ENCODE measurements around the gene PRAMEF8. TPM values are rescaled to one million over a fixed set of nuclear protein-coding genes. Genes with fewer than 3 reads are reported as not detected.

PRAMEF8 gene
- total RNA-seq: not detected in 2 replicates

DNA sequence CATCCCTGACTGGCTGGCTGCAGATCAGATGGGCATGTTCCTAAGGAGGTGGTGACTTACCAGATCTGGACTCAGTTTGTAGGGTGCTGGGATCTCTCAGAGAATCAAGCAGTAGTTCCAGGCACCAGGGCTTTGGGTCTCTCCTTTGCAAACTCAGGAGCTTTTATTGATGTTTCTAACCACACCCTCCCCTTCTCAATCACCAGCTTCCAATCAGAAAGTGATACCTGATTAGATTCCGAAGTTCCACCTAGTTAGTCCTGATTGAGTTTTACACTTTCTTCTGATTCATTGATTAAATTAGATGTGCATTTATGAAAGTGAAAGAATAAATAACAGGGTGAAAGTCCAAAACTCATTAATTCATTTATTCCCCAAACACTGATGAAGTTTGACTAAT lies at the start of gene PRAMEF8:
Gene PRAMEF8, minus strand, starts transcription at position 101 of the 400 bp plus-strand sequence. CDS start 1,046 bp downstream, outside the sequence.

DNA sequence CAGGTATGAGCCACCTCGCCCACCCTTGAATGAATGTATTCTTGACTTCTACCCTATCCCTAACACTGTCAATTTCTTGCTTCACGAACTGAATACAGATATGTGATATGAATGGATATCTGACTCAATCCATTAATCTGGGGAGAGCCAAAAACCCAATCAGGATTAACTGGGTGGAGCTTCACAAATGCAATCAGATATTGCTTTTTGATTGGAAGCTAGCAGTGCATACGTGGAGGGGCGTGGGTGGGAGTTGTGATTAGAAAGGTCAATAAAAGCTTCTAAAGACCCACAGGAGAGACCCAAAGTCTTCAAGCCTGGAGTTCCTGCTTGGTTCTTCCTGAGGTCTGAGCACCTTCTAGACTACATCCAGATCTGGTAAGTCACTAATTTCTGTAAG lies 30.3 kb upstream of the PRAMEF8 start, which contains the start of gene PRAMEF15:
Gene PRAMEF15, plus strand, starts transcription at position 301 of the 400 bp plus-strand sequence. CDS start 2,827 bp downstream, outside the sequence.

DNA sequence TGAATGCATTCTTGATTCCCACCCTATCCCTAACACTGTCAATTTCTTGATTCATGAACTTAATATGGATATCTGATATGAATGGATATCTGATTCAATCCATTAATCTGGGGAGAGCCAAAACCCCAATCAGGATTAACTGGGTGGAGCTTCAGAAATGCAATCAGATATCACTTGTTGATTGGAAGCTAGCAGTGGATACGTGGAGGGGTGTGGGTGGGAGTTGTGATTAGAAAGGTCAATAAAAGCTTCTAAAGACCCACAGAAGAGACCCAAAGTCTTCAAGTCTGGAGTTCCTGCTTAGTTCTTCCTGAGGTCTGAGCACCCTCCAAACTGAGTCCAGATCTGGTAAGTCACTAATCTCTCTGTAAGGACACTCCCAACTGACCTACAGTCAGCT lies 18.3 kb upstream of the PRAMEF8 start, which contains the start of gene PRAMEF33:
Gene PRAMEF33, plus strand, starts transcription at position 301 of the 400 bp plus-strand sequence. CDS start 2,416 bp downstream, outside the sequence.

DNA sequence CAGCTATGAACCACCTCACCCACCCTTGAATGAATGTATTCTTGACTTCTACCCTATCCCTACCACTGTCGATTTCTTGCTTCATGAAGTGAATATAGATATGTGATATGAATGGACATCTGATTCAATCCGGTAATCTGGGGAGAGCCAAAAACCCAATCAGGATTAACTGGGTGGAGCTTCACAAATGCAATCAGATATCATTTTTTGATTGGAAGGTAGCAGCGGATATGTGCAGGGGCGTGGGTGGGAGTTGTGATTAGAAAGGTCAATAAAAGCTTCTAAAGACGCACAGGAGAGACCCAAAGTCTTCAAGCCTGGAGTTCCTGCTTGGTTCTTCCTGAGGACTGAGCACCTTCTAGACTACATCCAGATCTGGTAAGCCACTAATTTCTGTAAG lies 31.0 kb downstream of the PRAMEF8 start, which contains the start of gene PRAMEF5:
Gene PRAMEF5, plus strand, starts transcription at position 301 of the 400 bp plus-strand sequence. CDS start 5,071 bp downstream, outside the sequence.

Other genes starting within 250 kb of the PRAMEF8 start
- not detected in 2 replicates for gene PRAMEF27, start 228.6 kb downstream of the PRAMEF8 start, total RNA-seq
- gene HNRNPCL3, start 224.4 kb downstream of the PRAMEF8 start, total RNA-seq: not detected in 2 replicates
- gene PRAMEF25, start 214.4 kb downstream of the PRAMEF8 start, total RNA-seq: not detected in 2 replicates
- gene HNRNPCL2, start 168.3 kb downstream of the PRAMEF8 start, total RNA-seq: not detected in 2 replicates
- not detected in 2 replicates for gene PRAMEF26, start 129.1 kb downstream of the PRAMEF8 start, total RNA-seq
- gene HNRNPCL4, start 119.5 kb downstream of the PRAMEF8 start, total RNA-seq: not detected in 2 replicates
- not detected in 2 replicates for gene PRAMEF9, start 113.3 kb downstream of the PRAMEF8 start, total RNA-seq
- not detected in 2 replicates for gene PRAMEF13, start 83.7 kb downstream of the PRAMEF8 start, total RNA-seq
- not detected in 2 replicates for gene PRAMEF18, start 59.0 kb downstream of the PRAMEF8 start, total RNA-seq
- not detected in 2 replicates for gene PRAMEF5, start 30.9 kb downstream of the PRAMEF8 start, total RNA-seq
- gene PRAMEF33, start 18.4 kb upstream of the PRAMEF8 start, total RNA-seq: not detected in 2 replicates
- not detected in 2 replicates for gene PRAMEF15, start 30.4 kb upstream of the PRAMEF8 start, total RNA-seq
- gene PRAMEF14, start 62.0 kb upstream of the PRAMEF8 start, total RNA-seq: not detected in 2 replicates
- not detected in 2 replicates for gene PRAMEF19, start 86.8 kb upstream of the PRAMEF8 start, total RNA-seq
- not detected in 2 replicates for gene PRAMEF17, start 104.5 kb upstream of the PRAMEF8 start, total RNA-seq
- gene PRAMEF20, start 125.3 kb upstream of the PRAMEF8 start, total RNA-seq: not detected in 2 replicates
- 0.38 TPM in 1 of 2 replicates, not detected in the other for gene LRRC38, start 228.9 kb upstream of the PRAMEF8 start, total RNA-seq